Measurements from ENCODE around the gene CAMSAP2. TPM values are rescaled to one million over a fixed set of nuclear protein-coding genes. Genes with fewer than 3 reads are reported as not detected.

Gene CAMSAP2
- total and polyA plus RNA-seq, 2 of the 8 experiments (the other 6 are each of a cell fraction or from before 2014, with no cell fraction given), result 4.2 to 27.6 TPM

GRCh38 chr1:200877839-200878551, 139.3 kb downstream of the CAMSAP2 start:
- Histone ChIP-seq H3K9ac (replicated peaks in 1 of 4; ENCODE audit: extremely low read depth in 1 of 4, low read depth in 3 of 4, low read length in 3 of 4) (no peak overlapping the region), H2BK15ac (ENCODE audit: low read length) (no peak overlapping the region), H2BK5ac (ENCODE audit: low read depth, low read length) (no peak overlapping the region), H3K18ac (ENCODE audit: extremely low read depth, low read length) (no peak overlapping the region), H2AFZ (ENCODE audit: low read length) (no peak overlapping the region), H3K79me1 (ENCODE audit: low read depth, low read length) (no peaks in the 10 kb centered on the region), H4K91ac (replicated peaks; ENCODE audit: insufficient read length, low read length) (no peak overlapping the region), H4K8ac (ENCODE audit: extremely low read depth, insufficient read depth, low read length) (no peak overlapping the region), H3K56ac (replicated peaks; ENCODE audit: insufficient read length, low read depth, low read length) (no peak overlapping the region), H4K5ac (ENCODE audit: insufficient read length, low read depth, low read length) (no peak overlapping the region), H2BK20ac (ENCODE audit: low read length) (no peak overlapping the region), H3K23me2 (ENCODE audit: low read depth, low read length) (no peaks in the 10 kb centered on the region), H3K4me3 (ENCODE audit: extremely low read depth in 1 of 4, insufficient read depth in 2 of 4, low read depth in 3 of 4, low read length in 4 of 4) (no peak overlapping the region), H3K4me1 (replicated peaks in 1 of 4; ENCODE audit: control insufficient read depth in 3 of 4, insufficient read depth in 4 of 4, low read length in 3 of 4) (peaks cover 0 to 8% (median 4%) of the 10 kb centered on the region in 4 experiments; a peak in 4 of 7 replicates), H3K9me3 (ENCODE audit: insufficient read depth in 2 of 2, low read depth in 1 of 2, low read length in 1 of 2) (no peaks in the 10 kb centered on the region), H3K4ac (replicated peaks; ENCODE audit: insufficient read length, low read depth, low read length) (no peak overlapping the region), H3K14ac (ENCODE audit: insufficient read length) (no peak overlapping the region), H3K27me3 (replicated peaks in 1 of 4; ENCODE audit: control insufficient read depth in 3 of 4, extremely low read depth in 1 of 4, insufficient read depth in 3 of 4, low read length in 3 of 4) (no peaks in the 10 kb centered on the region), H3K23ac (ENCODE audit: insufficient read length) (no peak overlapping the region), H4K20me1 (replicated peaks in 1 of 2; ENCODE audit: control insufficient read depth in 1 of 2, insufficient read depth in 2 of 2, low read length in 2 of 2) (no peaks in the 10 kb centered on the region), H3K27ac (ENCODE audit: low read depth, low read length) (no peak overlapping the region), H3K79me2 (ENCODE audit: control insufficient read depth in 1 of 2, insufficient read depth in 2 of 2, low read length in 2 of 2) (no peaks in the 10 kb centered on the region), H2BK120ac (replicated peaks; ENCODE audit: low read depth, low read length) (no peak overlapping the region), H2BK12ac (ENCODE audit: low read depth, low read length) (no peak overlapping the region), H2AK5ac (ENCODE audit: low read depth, low read length) (no peak overlapping the region), H3K36me3 (ENCODE audit: control insufficient read depth in 2 of 4, insufficient read depth in 4 of 4, low read length in 3 of 4) (no peaks in the 10 kb centered on the region), H3K4me2 (ENCODE audit: insufficient read depth in 1 of 2, low read depth in 2 of 2, low read length in 2 of 2) (no peak overlapping the region)
- TF ChIP-seq HDAC2 (IDR thresholded peaks at IDR 0.05; ENCODE audit: borderline replicate concordance in 1 of 2, low read depth in 2 of 2, low read length in 2 of 2) (no peak), RNF2 (IDR thresholded peaks at IDR 0.05; ENCODE audit: borderline replicate concordance, low read depth, low read length, missing control alignments, poor library complexity, severe bottlenecking) (no peak), CBX5 (IDR thresholded peaks at IDR 0.05; ENCODE audit: low read depth, low read length) (no peak), MAX (IDR thresholded peaks at IDR 0.05) (no peak), SIRT6 (IDR thresholded peaks at IDR 0.05; ENCODE audit: low read length) (no peak), JUND (IDR thresholded peaks at IDR 0.05; ENCODE audit: low read length) (no peak), EGR1 (IDR thresholded peaks at IDR 0.05; ENCODE audit: borderline replicate concordance, low read depth, low read length) (no peak), GTF2F1 (IDR thresholded peaks at IDR 0.05; ENCODE audit: borderline replicate concordance, low read depth, low read length) (no peak), SUZ12 (IDR thresholded peaks at IDR 0.05; ENCODE audit: low read length) (no peak)
- FAIRE-seq, result no peak
- POLR2A ChIA-PET (ENCODE audit: partially characterized antibody), result interaction anchor here (0.9 to 7.9 kb wide), 3 partner anchors 9 to 19 kb away, joined by 3 to 68 read pairs (median 4); no protein-coding TSS in a partner anchor
- DNase-seq (ENCODE audit: low read depth in 1 of 2, low spot score in 2 of 2), result peak in 1 of 2 experiments; percentile 33
- WGBS, 2 experiments (ENCODE audit: extremely low coverage in 1 of 2, insufficient coverage in 1 of 2, insufficient read length in 1 of 2, insufficient replicate concordance in 2 of 2, low coverage in 1 of 2, low lambda C conversion rate in 2 of 2, missing lambda C conversion rate in 1 of 2), result 90% methylated on average over 6 of the region's 6 CpGs; no CpG with 5 or more reads in 1 of the 2 experiments
- CTCF ChIA-PET (ENCODE audit: partially characterized antibody), result interaction anchor here (0.6 to 6.3 kb wide), 4 partner anchors 11 to 256 kb away, joined by 4 to 47 read pairs (median 4); partner anchors contain the start of gene INAVA
